SK-N-SH (cell line): ENCODE data around the gene ARL4A. TPM values are rescaled to one million over a fixed set of nuclear protein-coding genes. Genes with fewer than 3 reads are reported as not detected.

Experiments used
- CTCF ChIA-PET: fragments of 300-600, 350-600 bp; formaldehyde crosslinking; extraction: SDS; loops from one replicate; lab custom pipeline; 2021; lab: Yijun Ruan, JAX
- POLR2A ChIA-PET: fragments of 350-600 bp; sonication (Branson Sonifier 250); formaldehyde crosslinking; extraction: SDS; loops from one replicate; lab custom pipeline; 2020; ENCODE audit warnings: antibody characterized with exemption, inconsistent platforms; lab: Yijun Ruan, JAX
- DNase-seq: peaks from one replicate; pipeline ENCODE4 v3.0.0; 2012
- H2AFZ ChIP-seq: fragments of 200-600 bp; sonication (generic); 2 replicates; pipeline ENCODE4 v1.8.1; 2016; ENCODE audit warnings: antibody characterized with exemption, mild to moderate bottlenecking, low read depth
- H3F3A ChIP-seq: fragments of 200-600 bp; sonication (generic); replicated peaks from 2 replicates; pipeline ENCODE3; 2016; ENCODE audit warnings: antibody characterized with exemption, mild to moderate bottlenecking; ENCODE audit not compliant: insufficient read depth
- H3K27ac ChIP-seq, 2 experiments: fragments of 200-500 bp in 1 of 2; fragments of 200-600 bp in 1 of 2; sonication (Bioruptor generic) in 1 of 2; sonication (generic), shearing (Covaris generic) in 1 of 2; 2 replicates each; pipeline versions ENCODE4 v1.5.1 to v1.6.1; 2014 to 2016; ENCODE audit warnings: low read depth in 2 of 2, inconsistent platforms in 1 of 2, low read length in 1 of 2, mild to moderate bottlenecking in 1 of 2, mixed read lengths in 1 of 2
- H3K27me3 ChIP-seq: fragments of 200-600 bp; sonication (generic), shearing (Covaris generic); 2 replicates; pipeline ENCODE4 v1.6.1; 2016; ENCODE audit warnings: mixed run types; ENCODE audit not compliant: insufficient read depth
- H3K36me3 ChIP-seq, 2 experiments: fragments of 200-500 bp in 1 of 2; fragments of 200-600 bp in 1 of 2; sonication (Bioruptor generic) in 1 of 2; sonication (generic) in 1 of 2; replicated peaks in 1 of 2; 2 replicates each; pipeline versions ENCODE3 to v1.5.1; 2014 to 2016; ENCODE audit warnings: low read length in 1 of 2, mild to moderate bottlenecking in 1 of 2; ENCODE audit not compliant: insufficient read depth in 2 of 2, control insufficient read depth in 1 of 2
- H3K4me1 ChIP-seq, 2 experiments: fragments of 200-500 bp in 1 of 2; fragments of 200-600 bp in 1 of 2; sonication (Bioruptor generic) in 1 of 2; sonication (generic), shearing (Covaris generic) in 1 of 2; 2 replicates each; pipeline versions ENCODE4 v1.5.1 to v1.6.1; 2014 to 2016; ENCODE audit warnings: low read depth in 1 of 2, low read length in 1 of 2, mixed run types in 1 of 2; ENCODE audit not compliant: insufficient read depth in 2 of 2, control insufficient read depth in 1 of 2
- H3K4me2 ChIP-seq: fragments of 200-600 bp; sonication (generic), shearing (Covaris generic); 2 replicates; pipeline ENCODE4 v1.6.1; 2017; ENCODE audit warnings: mixed run types
- H3K4me3 ChIP-seq, 2 experiments: fragments of 200-500 bp in 1 of 2; fragments of 200-600 bp in 1 of 2; sonication (Bioruptor generic) in 1 of 2; sonication (generic), shearing (Covaris generic) in 1 of 2; 2 replicates each; pipeline versions ENCODE4 v1.5.1 to v1.8.1; 2014 to 2016; ENCODE audit warnings: low read depth in 2 of 2, inconsistent platforms in 1 of 2, low read length in 1 of 2, mild to moderate bottlenecking in 1 of 2, mixed read lengths in 1 of 2, moderate library complexity in 1 of 2
- H3K79me2 ChIP-seq: fragments of 200-600 bp; sonication (generic); 2 replicates; pipeline ENCODE4 v1.8.1; 2017; ENCODE audit warnings: mild to moderate bottlenecking; ENCODE audit not compliant: insufficient read depth
- H3K9ac ChIP-seq: fragments of 200-600 bp; sonication (generic); 2 replicates; pipeline ENCODE4 v1.6.1; 2017; ENCODE audit warnings: mixed run types
- H3K9me2 ChIP-seq: fragments of 200-600 bp; sonication (generic); 2 replicates; pipeline ENCODE4 v1.6.1; 2017; ENCODE audit warnings: mixed run types
- H3K9me3 ChIP-seq: fragments of 200-600 bp; sonication (generic); 2 replicates; pipeline ENCODE4 v1.6.1; 2017; ENCODE audit warnings: mixed run types, mild to moderate bottlenecking, moderate library complexity
- H4K20me1 ChIP-seq: fragments of 200-600 bp; sonication (generic); 2 replicates; pipeline ENCODE4 v1.6.1; 2017; ENCODE audit warnings: mild to moderate bottlenecking, mixed run types; ENCODE audit not compliant: insufficient read depth
- CTCF ChIP-seq: fragments of 200-600 bp; sonication (generic); IDR thresholded peaks from 2 replicates; pipeline ENCODE4 v1.6.1; 2017; ENCODE audit warnings: antibody characterized with exemption, mild to moderate bottlenecking, moderate library complexity
- ELF1 ChIP-seq: IDR thresholded peaks from 2 replicates; pipeline ENCODE4 v1.4.0; 2012
- EZH2phosphoT487 ChIP-seq: fragments of 200-600 bp; sonication (generic); IDR thresholded peaks from 2 replicates; pipeline ENCODE4 v1.6.1; 2017; ENCODE audit warnings: low read depth, mixed run types, mild to moderate bottlenecking, antibody characterized with exemption, moderate library complexity, borderline replicate concordance
- FOSL2 ChIP-seq: IDR thresholded peaks from 2 replicates; pipeline ENCODE4 v1.4.0; 2012; ENCODE audit warnings: low read depth, mild to moderate bottlenecking, moderate library complexity, borderline replicate concordance
- FOXJ3 ChIP-seq: sonication (generic); formaldehyde crosslinking; IDR thresholded peaks from 2 replicates; pipeline ENCODE4 v1.5.1; 2020; ENCODE audit warnings: mild to moderate bottlenecking, missing genetic modification reagents
- FOXM1 ChIP-seq: IDR thresholded peaks from 2 replicates; pipeline ENCODE4 v1.4.0; 2012; ENCODE audit warnings: low read depth, mild to moderate bottlenecking
- JUND ChIP-seq: IDR thresholded peaks from 2 replicates; pipeline ENCODE4 v1.4.0; 2012
- MXI1 ChIP-seq: IDR thresholded peaks from 2 replicates; pipeline ENCODE4 v1.6.1; 2012; ENCODE audit warnings: mild to moderate bottlenecking, low read depth, low read length, improper control_type of control experiment
- NFIC ChIP-seq: IDR thresholded peaks from 2 replicates; pipeline ENCODE4 v1.4.0; 2012; ENCODE audit warnings: borderline replicate concordance
- RAD21 ChIP-seq: IDR thresholded peaks from 2 replicates; pipeline ENCODE4 v1.6.1; 2012; ENCODE audit warnings: mild to moderate bottlenecking, low read length
- RXRA ChIP-seq: IDR thresholded peaks from 2 replicates; pipeline ENCODE4 v1.4.0; 2012; ENCODE audit warnings: low read depth, mild to moderate bottlenecking, borderline replicate concordance
- TCF12 ChIP-seq: IDR thresholded peaks from 2 replicates; pipeline ENCODE4 v1.4.0; 2012
- TEAD4 ChIP-seq: IDR thresholded peaks from 2 replicates; pipeline ENCODE4 v1.4.0; 2012; ENCODE audit warnings: mild to moderate bottlenecking, borderline replicate concordance; ENCODE audit not compliant: insufficient read depth
- WGBS: methylation state at CpG from one replicate; pipeline ENCODE4 v1.1.6; 2017; ENCODE audit warnings: low lambda C conversion rate; 5-methylcytosine and 5-hydroxymethylcytosine counted together
- polyA plus RNA-seq, 3 experiments: library from polyadenylated mRNA; depleted of rRNA; stranded (reverse); fragments of >200 nt; gene quantifications; 2 replicates each; pipeline ENCODE4 v1.2.3, GENCODE V29; 2012
- TF ChIP-seq, protein P1 (sequence below): IDR thresholded peaks from 2 replicates; pipeline ENCODE4 v1.6.1; 2012; ENCODE audit warnings: mild to moderate bottlenecking, low read depth, low read length, moderate library complexity

The ARL4A gene
- polyA plus RNA-seq, 1 of the 3 experiments (the other 2 are of a cell fraction), result 5.5 TPM

- H3K4me1 ChIP-seq, result peaks cover 5 to 10% of the 10 kb centered on the region in 2 experiments; a peak in 3 of 4 replicates
- CTCF ChIA-PET, result interaction anchor here (0.7 to 4.3 kb wide), 6 partner anchors 10 to 577 kb away, joined by 3 to 71 read pairs (median 4); no protein-coding TSS in a partner anchor
- WGBS, result 93% methylated on average over 19 of the region's 19 CpGs
These were observed 2.7 kb upstream of the ARL4A start for GRCh38 chr7:12684733-12685132.

GRCh38 chr7:12685550-12685949 lies 1.9 kb upstream of the ARL4A start:
- WGBS, result 79% methylated on average over 13 of the region's 13 CpGs
- POLR2A ChIA-PET, result interaction anchor here (0.6 kb wide), 1 partner anchor 189 kb away, joined by 3 read pairs; no protein-coding TSS in a partner anchor
- no peak overlapping the region for H3K4me2 ChIP-seq
- H3K4me3 ChIP-seq, result no peak overlapping the region
- peaks cover 31% of the 10 kb centered on the region for H3K79me2 ChIP-seq
- no peak overlapping the region for H3K27ac ChIP-seq
- H3K36me3 ChIP-seq, result peaks cover 0 to 6% of the 10 kb centered on the region in 2 experiments
- H2AFZ ChIP-seq, result no peak overlapping the region; the same call in 1 of the 2 replicates
- CTCF ChIA-PET, result interaction anchor here (0.9 to 4.3 kb wide), 22 partner anchors 11 to 1108 kb away, joined by 3 to 71 read pairs (median 8); no protein-coding TSS in a partner anchor
- no peaks in the 10 kb centered on the region for H4K20me1 ChIP-seq
- no peak for TF ChIP-seq ELF1
- TF ChIP-seq CTCF, result peak; percentile 47
- TF ChIP-seq RAD21, result peak; percentile 55
- no peak overlapping the region for H3K9ac ChIP-seq
- H3K9me3 ChIP-seq, result no peaks in the 10 kb centered on the region
- H3K9me2 ChIP-seq, result no peaks in the 10 kb centered on the region
- DNase-seq, result peak; percentile 27
- no peaks in the 10 kb centered on the region for H3K27me3 ChIP-seq
- peaks cover 11 to 12% of the 10 kb centered on the region in 2 experiments; a peak in 3 of 4 replicates for H3K4me1 ChIP-seq
- H3F3A ChIP-seq, result no peaks in the 10 kb centered on the region

More at GRCh38 chr7:12684733-12685132, 2.7 kb upstream of the ARL4A start:
- DNase-seq, result no peak
- TF ChIP-seq RXRA (no peak), MXI1 (no peak), JUND (no peak), FOXM1 (no peak), TCF12 (no peak), TEAD4 (no peak), NFIC (no peak), FOSL2 (no peak), FOXJ3 (CRISPR knock-in tag) (no peak), EZH2phosphoT487 (no peak)
- TF ChIP-seq, protein P1, sequence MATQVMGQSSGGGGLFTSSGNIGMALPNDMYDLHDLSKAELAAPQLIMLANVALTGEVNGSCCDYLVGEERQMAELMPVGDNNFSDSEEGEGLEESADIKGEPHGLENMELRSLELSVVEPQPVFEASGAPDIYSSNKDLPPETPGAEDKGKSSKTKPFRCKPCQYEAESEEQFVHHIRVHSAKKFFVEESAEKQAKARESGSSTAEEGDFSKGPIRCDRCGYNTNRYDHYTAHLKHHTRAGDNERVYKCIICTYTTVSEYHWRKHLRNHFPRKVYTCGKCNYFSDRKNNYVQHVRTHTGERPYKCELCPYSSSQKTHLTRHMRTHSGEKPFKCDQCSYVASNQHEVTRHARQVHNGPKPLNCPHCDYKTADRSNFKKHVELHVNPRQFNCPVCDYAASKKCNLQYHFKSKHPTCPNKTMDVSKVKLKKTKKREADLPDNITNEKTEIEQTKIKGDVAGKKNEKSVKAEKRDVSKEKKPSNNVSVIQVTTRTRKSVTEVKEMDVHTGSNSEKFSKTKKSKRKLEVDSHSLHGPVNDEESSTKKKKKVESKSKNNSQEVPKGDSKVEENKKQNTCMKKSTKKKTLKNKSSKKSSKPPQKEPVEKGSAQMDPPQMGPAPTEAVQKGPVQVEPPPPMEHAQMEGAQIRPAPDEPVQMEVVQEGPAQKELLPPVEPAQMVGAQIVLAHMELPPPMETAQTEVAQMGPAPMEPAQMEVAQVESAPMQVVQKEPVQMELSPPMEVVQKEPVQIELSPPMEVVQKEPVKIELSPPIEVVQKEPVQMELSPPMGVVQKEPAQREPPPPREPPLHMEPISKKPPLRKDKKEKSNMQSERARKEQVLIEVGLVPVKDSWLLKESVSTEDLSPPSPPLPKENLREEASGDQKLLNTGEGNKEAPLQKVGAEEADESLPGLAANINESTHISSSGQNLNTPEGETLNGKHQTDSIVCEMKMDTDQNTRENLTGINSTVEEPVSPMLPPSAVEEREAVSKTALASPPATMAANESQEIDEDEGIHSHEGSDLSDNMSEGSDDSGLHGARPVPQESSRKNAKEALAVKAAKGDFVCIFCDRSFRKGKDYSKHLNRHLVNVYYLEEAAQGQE, result no peak
- Histone ChIP-seq H2AFZ (peak overlapping the region; percentile 27; the same call in 1 of the 2 replicates), H3F3A (no peaks in the 10 kb centered on the region), H3K36me3 (peaks cover 0 to 6% of the 10 kb centered on the region in 2 experiments), H3K79me2 (peaks cover 23% of the 10 kb centered on the region), H3K4me2 (no peak overlapping the region), H3K27me3 (no peaks in the 10 kb centered on the region), H3K27ac (no peak overlapping the region), H3K9me3 (no peaks in the 10 kb centered on the region), H3K9me2 (no peaks in the 10 kb centered on the region), H3K4me3 (no peak overlapping the region), H4K20me1 (no peaks in the 10 kb centered on the region), H3K9ac (no peak overlapping the region)
- POLR2A ChIA-PET, result no interaction called here
